Measurements from ENCODE around the gene TMEM236.

DNA sequence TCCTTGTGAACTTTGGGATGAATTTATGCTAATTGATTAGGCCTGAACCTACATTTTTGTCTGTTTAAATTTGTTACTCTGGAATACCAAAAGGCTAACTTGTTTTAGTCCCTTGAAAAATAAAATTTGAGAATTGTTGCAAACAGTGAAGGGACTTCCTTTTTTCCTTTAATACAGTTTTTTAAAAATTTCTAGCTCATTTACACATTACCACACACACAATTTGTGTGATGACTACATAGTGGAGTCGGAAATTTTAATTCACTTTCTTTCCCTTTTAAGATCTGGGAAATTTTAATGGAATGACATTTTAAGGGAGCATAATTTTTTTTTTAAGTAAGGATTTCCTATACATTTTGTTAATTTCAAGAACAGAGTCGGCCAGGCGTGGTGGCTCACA lies 8.6 kb upstream of the TMEM236 start:
- TF ChIP-seq, protein P1, sequence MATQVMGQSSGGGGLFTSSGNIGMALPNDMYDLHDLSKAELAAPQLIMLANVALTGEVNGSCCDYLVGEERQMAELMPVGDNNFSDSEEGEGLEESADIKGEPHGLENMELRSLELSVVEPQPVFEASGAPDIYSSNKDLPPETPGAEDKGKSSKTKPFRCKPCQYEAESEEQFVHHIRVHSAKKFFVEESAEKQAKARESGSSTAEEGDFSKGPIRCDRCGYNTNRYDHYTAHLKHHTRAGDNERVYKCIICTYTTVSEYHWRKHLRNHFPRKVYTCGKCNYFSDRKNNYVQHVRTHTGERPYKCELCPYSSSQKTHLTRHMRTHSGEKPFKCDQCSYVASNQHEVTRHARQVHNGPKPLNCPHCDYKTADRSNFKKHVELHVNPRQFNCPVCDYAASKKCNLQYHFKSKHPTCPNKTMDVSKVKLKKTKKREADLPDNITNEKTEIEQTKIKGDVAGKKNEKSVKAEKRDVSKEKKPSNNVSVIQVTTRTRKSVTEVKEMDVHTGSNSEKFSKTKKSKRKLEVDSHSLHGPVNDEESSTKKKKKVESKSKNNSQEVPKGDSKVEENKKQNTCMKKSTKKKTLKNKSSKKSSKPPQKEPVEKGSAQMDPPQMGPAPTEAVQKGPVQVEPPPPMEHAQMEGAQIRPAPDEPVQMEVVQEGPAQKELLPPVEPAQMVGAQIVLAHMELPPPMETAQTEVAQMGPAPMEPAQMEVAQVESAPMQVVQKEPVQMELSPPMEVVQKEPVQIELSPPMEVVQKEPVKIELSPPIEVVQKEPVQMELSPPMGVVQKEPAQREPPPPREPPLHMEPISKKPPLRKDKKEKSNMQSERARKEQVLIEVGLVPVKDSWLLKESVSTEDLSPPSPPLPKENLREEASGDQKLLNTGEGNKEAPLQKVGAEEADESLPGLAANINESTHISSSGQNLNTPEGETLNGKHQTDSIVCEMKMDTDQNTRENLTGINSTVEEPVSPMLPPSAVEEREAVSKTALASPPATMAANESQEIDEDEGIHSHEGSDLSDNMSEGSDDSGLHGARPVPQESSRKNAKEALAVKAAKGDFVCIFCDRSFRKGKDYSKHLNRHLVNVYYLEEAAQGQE (IDR thresholded peaks at IDR 0.05; ENCODE audit: insufficient read depth in 1 of 2, low read depth in 2 of 2, low read length in 2 of 2), result no peak
- TF ChIP-seq SIN3A (IDR thresholded peaks at IDR 0.05; ENCODE audit: borderline replicate concordance, insufficient read depth, low read length), result no peak

Measured in PFSK-1 (cell line).